Peyer's patch (tissue), 4 donors: ENCODE measurements around the gene FAM83E. TPM values are rescaled to one million over a fixed set of nuclear protein-coding genes. Genes with fewer than 3 reads are reported as not detected.

Source experiments
- DNase-seq, 3 donors: peaks; one replicate each; pipeline ENCODE4 v3.0.0-alpha.2; 2017 to 2019
- H3K27ac ChIP-seq, 4 donors: fragments of 200-600 bp; sonication (generic); one replicate each; pipeline ENCODE4 v1.5.1; 2016 to 2019
- H3K27me3 ChIP-seq, 2 donors: fragments of 200-600 bp; sonication (generic); one replicate each; pipeline ENCODE4 v1.5.1; 2019
- H3K36me3 ChIP-seq, 3 donors: fragments of 200-600 bp; sonication (generic); one replicate each; pipeline ENCODE4 v1.5.1; 2016 to 2019
- H3K4me1 ChIP-seq, 4 donors: fragments of 200-600 bp; sonication (generic); one replicate each; pipeline ENCODE4 v1.5.1; 2016 to 2019
- H3K4me3 ChIP-seq, 4 donors: fragments of 200-600 bp; sonication (generic); 1 replicate in 3 of 4; 2 replicates in 1 of 4; pipeline ENCODE4 v1.5.1; 2016 to 2019; ENCODE audit warnings: mild to moderate bottlenecking in 1 of 4
- H3K9me3 ChIP-seq, 4 donors: fragments of 200-600 bp; sonication (generic); one replicate each; pipeline ENCODE4 v1.5.1; 2016 to 2019; ENCODE audit warnings: mild to moderate bottlenecking in 1 of 4
- CTCF ChIP-seq, 6 experiments: fragments of 450-650 bp in 4 of 6; fragments of 200-600 bp in 2 of 6; sonication (generic) in 1 of 6; IDR thresholded peaks; one replicate each; pipeline ENCODE4 v1.5.1; 2017 to 2019; ENCODE audit warnings: antibody characterized with exemption in 6 of 6, mild to moderate bottlenecking in 3 of 6, moderate library complexity in 1 of 6
- POLR2A ChIP-seq, 2 donors: fragments of 450-650 bp; IDR thresholded peaks; one replicate each; pipeline ENCODE4 v1.5.1; 2017; ENCODE audit warnings: antibody characterized with exemption in 2 of 2, mild to moderate bottlenecking in 2 of 2, moderate library complexity in 2 of 2
- total RNA-seq, 4 donors: library from RNA; depleted of rRNA; stranded (reverse); fragments of >200 nt; gene quantifications; one replicate each; pipeline ENCODE4 v1.1.0, GENCODE V29; 2016

Gene FAM83E
- total RNA-seq, 4 donors from 2014 or later: 58.6 to 203 (median 130) TPM

- peaks cover 0 to 64% (median 11%) of the 10 kb centered on the region in 4 donors for H3K4me1 ChIP-seq
- H3K4me3 ChIP-seq: peak overlapping the region in 3 of 4 donors; percentile 39 to 56 (median 55)
- no peaks in the 10 kb centered on the region for H3K9me3 ChIP-seq
- H3K27ac ChIP-seq: peak overlapping the region in 3 of 4 donors; percentile 87 to 90 (median 88)
- DNase-seq: peak in 1 of 3 donors; percentile 63
- peaks cover 0 to 20% (median 0%) of the 10 kb centered on the region in 3 donors for H3K36me3 ChIP-seq
- TF ChIP-seq CTCF (IDR thresholded peaks at IDR 0.05) (peak in 2 of 6 experiments; percentile 18 to 22), POLR2A (IDR thresholded peaks at IDR 0.05) (no peak)
- H3K27me3 ChIP-seq: no peaks in the 10 kb centered on the region
Measured at GRCh38 chr19:48625891-48626327, 11.0 kb upstream of the FAM83E start.

- peaks cover 0 to 15% (median 0%) of the 10 kb centered on the region in 3 donors for H3K36me3 ChIP-seq
- H3K27me3 ChIP-seq: no peaks in the 10 kb centered on the region
- no peaks in the 10 kb centered on the region for H3K9me3 ChIP-seq
- peak; percentile 91 to 93 for TF ChIP-seq POLR2A (IDR thresholded peaks at IDR 0.05)
- TF ChIP-seq CTCF (IDR thresholded peaks at IDR 0.05): no peak
- H3K4me1 ChIP-seq: peaks cover 0 to 58% (median 13%) of the 10 kb centered on the region in 4 donors
- peak in 2 of 3 donors; percentile 81 to 89 for DNase-seq
- peak overlapping the region in 3 of 4 donors; percentile 39 to 56 (median 55) for H3K4me3 ChIP-seq
- peak overlapping the region; percentile 73 to 90 (median 88) for H3K27ac ChIP-seq
Measured at GRCh38 chr19:48624791-48625723, 10.2 kb upstream of the FAM83E start.

GRCh38 chr19:48624067-48624594 lies 9.3 kb upstream of the FAM83E start:
- peaks cover 0 to 54% (median 15%) of the 10 kb centered on the region in 4 donors for H3K4me1 ChIP-seq
- no peaks in the 10 kb centered on the region for H3K9me3 ChIP-seq
- TF ChIP-seq POLR2A (IDR thresholded peaks at IDR 0.05) (peak in 1 of 2 donors; percentile 56), CTCF (IDR thresholded peaks at IDR 0.05) (peak in 2 of 6 experiments; percentile 4 to 8)
- DNase-seq: peak; percentile 98 to 99 (median 99)
- peak overlapping the region; percentile 37 to 56 (median 47) for H3K4me3 ChIP-seq
- peak overlapping the region; percentile 73 to 90 (median 88) for H3K27ac ChIP-seq
- H3K36me3 ChIP-seq: peaks cover 0 to 9% (median 0%) of the 10 kb centered on the region in 3 donors
- no peaks in the 10 kb centered on the region for H3K27me3 ChIP-seq

- H3K27ac ChIP-seq: peak overlapping the region; percentile 61 to 90 (median 80)
- no peak for TF ChIP-seq POLR2A (IDR thresholded peaks at IDR 0.05)
- TF ChIP-seq CTCF (IDR thresholded peaks at IDR 0.05): no peak
- peak overlapping the region in 3 of 4 donors; percentile 37 to 56 (median 39) for H3K4me3 ChIP-seq
- H3K27me3 ChIP-seq: no peaks in the 10 kb centered on the region
- no peak for DNase-seq
- no peaks in the 10 kb centered on the region for H3K9me3 ChIP-seq
- peaks cover 0 to 5% (median 0%) of the 10 kb centered on the region in 3 donors for H3K36me3 ChIP-seq
- peaks cover 0 to 49% (median 15%) of the 10 kb centered on the region in 4 donors for H3K4me1 ChIP-seq
Measured at GRCh38 chr19:48623556-48624066, 8.7 kb upstream of the FAM83E start.
